Mammary epithelial cell (primary cell): ENCODE results near the gene ARHGEF2.

Source experiments
- CTCF ChIP-seq, 2 donors: IDR thresholded peaks in 1 of 2; conservative IDR thresholded peaks in 1 of 2; 2 replicates each; pipeline ENCODE4 v1.5.1; 2011 to 2012; ENCODE audit warnings: inconsistent platforms in 2 of 2, low read length in 2 of 2, mild to moderate bottlenecking in 2 of 2, control low read depth in 1 of 2, low read depth in 1 of 2; ENCODE audit not compliant: insufficient read depth in 1 of 2; ENCODE audit errors: extremely low read depth in 1 of 2
- EZH2 ChIP-seq: IDR thresholded peaks from 2 replicates; pipeline ENCODE4 v1.6.1; 2012; ENCODE audit warnings: low read length, inconsistent platforms, borderline replicate concordance

- no peak for TF ChIP-seq CTCF (conservative IDR thresholded peaks at IDR 0.05 in 1 of 2, IDR thresholded peaks at IDR 0.05 in 1 of 2; ENCODE audit: extremely low read depth in 1 of 2, insufficient read depth in 1 of 2, low read depth in 1 of 2, low read length in 2 of 2)
- TF ChIP-seq EZH2: no peak
These were observed 14.2 kb downstream of the ARHGEF2 start for GRCh38 chr1:155964193-155964592.
